SK-N-DZ (cell line): ENCODE measurements around the gene GRB2. TPM values are rescaled to one million over a fixed set of nuclear protein-coding genes. Genes with fewer than 3 reads are reported as not detected.
"Not testable (repeated sequence)": the region's sequence is repeated elsewhere in the genome, so short reads cannot be mapped to it uniquely, and the experiment has no call there.

Experiments used
- DNase-seq: peaks from one replicate; pipeline ENCODE4 v3.0.0-alpha.2; 2015; ENCODE audit warnings: low spot score
- polyA plus RNA-seq, 2 experiments: library from polyadenylated mRNA; depleted of rRNA; stranded (reverse); fragments of >200 nt; gene quantifications; 2 replicates each; pipeline ENCODE4 v1.2.3, GENCODE V29; 2014

The GRB2 gene
- 115 and 116 TPM in 2 replicates for polyA plus RNA-seq (2014; cell fraction: cytosol; rRNA removed)
- polyA plus RNA-seq (2014; cell fraction: nucleus; rRNA removed) = 37.0 and 61.0 TPM in 2 replicates

DNA sequence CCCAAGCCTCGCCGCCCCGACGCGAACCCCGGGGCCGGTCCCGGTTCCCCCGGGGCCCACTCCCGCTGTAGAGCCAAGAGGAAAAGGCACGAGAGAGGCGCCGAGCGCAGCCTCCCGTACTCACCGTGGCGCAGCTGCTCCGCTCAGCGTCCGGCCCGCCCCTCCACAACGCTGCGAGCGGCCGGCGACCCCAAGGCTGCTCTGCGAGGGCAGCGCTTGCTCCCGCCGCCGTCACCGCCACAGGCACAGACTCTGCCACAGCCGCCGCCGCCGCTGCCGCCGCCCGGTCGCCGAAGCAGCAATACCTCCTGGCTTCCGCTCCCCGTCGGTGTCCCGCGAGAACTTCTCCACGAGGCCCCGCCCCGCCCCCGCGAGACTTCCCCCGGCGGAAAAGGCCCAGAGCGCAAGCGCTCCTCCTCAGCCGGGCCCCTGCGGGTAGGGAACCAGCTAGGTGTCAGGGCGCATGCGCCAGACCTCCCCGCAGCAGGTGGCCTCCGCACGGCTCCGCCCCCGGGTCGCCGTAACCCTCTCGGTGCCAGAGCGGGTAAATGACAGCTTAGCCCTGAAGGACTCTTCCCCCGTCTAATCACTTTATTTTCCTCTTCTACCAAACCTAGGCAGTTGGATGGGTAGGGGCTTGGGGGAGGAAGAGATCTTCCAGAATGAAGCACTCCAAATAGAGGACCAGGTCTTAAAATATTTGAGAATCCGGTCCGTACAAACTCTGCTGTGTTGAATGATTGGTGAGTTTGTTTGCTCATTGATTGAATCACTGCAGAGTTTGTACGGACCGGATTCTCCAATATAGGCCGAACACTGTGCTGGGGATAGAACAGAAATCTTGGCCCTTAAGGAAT lies at the start of gene GRB2:
Gene GRB2, minus strand, starts transcription at position 314 of the 857 bp plus-strand sequence. CDS start 12,050 bp downstream, outside the sequence.
- DNase-seq = peak; percentile 97

DNA sequence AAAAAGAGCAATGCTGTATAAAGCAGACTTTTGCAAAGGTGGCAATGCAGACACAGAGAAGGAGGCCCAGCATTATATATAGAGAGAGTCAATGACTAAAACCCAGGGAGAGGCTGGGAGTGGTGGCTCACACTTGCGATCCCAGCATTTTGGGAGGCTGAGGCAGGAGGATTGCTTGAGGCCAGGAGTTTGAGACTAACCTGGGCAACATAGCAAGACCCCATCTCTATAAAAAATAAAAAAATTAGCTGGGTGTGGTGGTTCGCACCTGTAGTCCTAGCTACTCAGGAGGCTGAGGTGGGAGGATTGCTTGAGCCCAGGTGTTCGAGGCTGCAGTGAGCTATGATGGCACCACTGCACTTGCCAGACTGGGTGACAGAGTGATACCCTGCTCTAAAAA lies 49.2 kb upstream of the GRB2 start:
- not testable (repeated sequence) for DNase-seq

DNA sequence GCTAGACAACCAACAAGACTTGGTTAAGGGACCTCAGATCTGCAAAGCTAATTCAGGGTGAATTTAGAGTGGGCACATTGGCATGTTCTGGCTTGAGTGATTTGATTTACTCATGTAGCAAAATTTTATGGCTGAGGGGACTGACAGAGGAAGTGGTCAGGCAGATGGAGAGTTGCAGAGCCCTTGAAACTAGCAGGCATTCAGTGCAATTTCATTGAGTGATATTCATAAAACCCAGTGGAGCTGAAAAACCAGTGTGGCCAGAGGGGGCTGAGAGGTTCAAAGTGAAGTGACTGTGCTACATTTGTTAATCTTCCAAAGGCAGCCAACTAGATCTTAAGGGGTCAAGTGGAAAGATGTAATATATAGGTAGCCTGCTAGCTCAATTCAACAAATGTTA lies 48.7 kb upstream of the GRB2 start:
- DNase-seq = no peak

DNA sequence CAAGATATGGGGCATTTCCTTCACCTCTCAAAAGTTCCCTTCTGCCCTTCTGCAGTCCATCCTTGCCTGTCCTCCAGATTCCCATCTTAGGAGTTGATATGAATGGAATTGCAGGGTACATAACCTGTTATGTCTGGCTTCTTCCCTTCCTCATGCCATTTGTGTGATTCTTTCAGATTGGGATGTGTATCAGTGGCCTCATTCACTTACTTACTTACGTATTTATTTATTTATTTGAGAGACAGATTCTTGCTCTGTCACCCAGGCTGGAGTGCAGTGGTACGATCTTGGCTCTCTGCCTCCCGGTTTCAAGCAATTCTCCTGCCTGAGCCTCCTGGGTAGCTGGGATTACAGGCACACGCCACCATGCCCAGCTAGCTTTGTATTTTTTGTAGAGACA lies 44.8 kb upstream of the GRB2 start:
- DNase-seq = no peak

DNA sequence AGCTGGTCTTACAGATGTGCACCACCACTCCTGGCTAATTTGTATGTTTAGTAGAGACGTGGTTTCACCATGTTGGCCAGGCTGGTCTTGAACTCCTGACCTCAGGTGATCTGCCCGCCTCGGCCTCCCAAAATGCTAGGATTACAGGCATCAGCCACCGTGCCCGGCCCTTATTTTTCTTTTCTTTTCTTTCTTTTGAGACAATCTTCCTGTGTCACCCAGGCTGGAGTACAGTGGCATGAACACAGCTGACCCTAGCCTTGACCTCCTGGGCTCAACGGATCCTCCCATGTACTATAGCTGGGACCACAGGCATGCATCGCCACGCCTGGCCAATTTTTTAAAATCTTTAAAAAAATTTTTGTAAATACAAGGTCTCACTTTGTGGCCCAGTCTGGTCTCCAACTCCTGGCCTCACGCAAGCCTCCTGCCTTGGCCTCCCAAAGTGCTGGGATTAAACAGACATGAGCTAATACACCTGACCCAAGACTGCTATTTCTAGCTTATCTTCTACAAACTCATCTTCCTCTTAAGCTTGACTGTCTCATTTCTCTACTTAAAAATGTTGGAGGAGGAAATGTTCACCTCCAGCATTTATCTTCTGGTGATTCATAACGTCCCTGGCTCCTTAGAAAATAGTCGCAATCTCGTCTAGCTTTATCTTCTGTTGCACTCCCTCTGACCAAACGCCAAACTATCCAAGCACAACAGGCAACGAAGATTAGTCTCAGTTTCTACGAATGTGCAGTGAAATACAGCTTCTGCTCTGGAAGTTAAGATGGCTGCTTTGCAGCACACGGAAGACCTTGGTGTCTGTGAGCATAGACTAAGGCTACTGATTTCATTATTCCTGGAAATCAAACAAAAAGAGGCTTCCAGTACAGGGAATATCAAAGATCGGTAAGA lies 42.7 kb upstream of the GRB2 start:
- no peak for DNase-seq

DNA sequence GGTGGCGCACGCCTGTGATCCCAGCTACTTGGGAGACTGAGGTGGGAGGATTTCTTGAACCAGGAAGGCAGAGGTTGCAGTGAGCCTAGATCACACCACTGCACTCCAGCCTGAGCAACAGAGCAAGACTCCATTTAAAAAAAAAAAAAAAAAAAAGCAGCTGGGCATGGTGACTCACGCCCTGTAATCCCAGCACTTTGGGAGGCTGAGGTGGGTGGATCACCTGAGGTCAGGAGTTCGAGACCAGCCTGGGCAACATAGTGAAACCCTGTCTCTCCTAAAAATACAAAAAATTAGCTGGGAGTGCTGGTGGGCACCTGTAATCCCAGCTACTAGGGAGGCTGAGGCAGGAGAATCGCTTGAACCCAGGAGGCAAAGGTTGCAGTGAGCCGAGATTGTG lies 40.4 kb upstream of the GRB2 start:
- not testable (repeated sequence) for DNase-seq

DNA sequence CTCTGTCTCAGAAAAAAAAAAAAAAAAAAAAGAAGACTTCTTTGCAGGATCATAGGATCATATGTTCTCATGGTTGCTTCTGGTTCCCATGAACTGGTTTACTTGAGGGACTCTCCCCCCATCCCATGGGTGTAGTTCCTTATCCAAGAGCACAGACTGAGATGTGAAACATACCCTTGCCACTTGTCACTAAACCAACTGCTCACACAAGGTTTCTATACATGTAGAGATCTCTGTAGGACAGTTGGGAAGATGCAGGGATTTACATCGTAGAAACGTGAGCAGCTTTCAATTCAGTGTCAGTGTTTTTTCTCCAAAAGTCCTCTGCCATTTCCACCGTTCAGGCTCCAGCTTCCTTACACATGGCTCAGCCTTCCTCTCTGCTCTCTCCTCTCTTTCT lies 39.8 kb upstream of the GRB2 start:
- no peak for DNase-seq

DNA sequence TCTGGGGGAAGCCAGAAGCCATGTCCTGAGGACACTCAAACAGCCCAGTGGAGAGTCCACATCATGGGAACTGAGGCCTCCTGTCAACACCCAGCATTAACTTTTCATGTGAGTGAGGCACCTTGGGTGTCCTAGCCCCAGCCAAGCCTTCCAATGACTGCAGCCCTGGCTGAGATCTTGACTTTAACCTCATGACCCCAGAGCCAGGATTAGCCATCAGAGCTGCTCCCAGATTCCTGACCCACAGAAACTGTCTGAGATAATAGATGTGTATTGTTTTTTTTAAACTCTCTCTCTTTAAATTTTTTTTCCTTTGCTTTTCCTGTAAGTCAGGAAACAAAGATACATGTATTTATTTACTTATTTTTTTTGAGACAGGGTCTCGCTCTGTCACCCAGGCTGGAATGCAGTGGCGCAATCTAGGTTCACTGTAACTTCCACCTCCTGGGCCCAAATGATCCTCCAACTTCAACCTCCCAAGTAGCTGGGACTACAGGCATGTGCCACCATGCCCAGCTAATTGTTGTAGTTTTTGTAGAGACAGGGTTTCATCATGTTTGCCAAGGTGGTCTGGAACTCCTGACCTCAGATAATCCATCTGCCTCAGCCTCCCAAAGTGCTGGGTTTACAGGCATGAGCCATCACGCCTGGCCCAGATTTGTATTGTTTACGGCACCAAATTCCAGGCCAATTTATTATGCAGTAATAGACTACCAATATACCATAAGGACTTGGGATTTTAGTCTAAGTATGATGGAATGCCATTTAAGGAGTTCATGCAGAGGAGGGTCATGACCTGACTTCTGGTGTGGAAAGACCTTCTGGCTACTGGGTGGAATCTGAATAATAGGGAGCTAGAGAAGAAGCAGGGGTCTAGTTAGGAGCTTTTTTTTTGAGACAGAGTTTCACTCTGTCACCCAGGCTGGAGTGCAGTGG lies 37.0 kb upstream of the GRB2 start:
- no peak for DNase-seq

DNA sequence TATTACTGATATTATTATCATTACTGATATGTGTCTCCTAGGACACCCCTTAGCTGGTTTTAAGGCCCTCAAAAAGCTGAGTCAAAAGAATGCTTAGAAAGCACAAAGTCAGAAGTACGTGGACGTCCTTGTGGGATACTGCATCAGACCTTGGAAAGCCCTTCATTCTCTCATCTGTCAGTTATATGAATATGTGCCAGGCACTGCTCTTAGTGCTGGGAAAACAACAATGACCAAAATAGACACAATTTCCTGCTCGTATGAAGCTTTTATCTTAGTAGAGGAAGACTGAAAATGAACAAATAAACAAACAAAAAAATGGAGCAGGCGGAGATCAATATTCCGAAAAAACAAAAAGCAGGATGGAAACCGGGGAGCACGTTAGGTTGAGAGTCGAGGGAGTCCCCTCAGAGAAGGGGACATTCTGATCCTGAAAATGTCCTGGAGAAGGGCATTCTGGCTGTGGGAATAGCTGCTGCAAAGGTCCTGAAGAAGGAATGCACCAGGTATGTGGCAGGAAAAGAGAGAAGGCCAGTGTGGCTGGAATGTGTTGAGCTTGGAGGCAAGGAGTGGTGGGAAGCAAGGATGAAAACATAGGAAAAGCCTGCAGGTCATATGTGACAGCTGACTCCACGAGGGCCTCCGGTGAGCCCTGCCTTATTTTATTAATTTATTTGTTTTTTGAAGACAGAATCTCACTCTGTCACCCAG lies 35.4 kb upstream of the GRB2 start:
- no peak for DNase-seq

DNA sequence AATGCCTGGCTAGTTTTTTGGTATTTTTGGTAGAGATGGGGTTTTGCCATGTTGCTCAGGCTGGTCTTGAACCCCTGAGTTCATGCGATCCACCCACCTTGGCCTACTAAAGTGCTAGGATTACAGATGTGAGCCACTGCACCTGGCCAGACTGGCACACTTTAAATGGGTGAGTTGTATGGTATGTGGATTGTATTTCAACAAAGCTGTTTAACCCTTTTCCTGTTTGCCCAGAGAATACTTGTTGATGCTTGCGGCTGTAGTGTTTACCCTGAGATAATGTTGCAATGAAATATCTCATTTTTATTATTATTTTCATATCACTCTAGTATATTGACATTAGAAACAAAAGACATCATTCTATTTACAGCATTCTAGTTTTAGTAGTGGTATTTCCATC lies 33.8 kb upstream of the GRB2 start:
- no peak for DNase-seq

DNA sequence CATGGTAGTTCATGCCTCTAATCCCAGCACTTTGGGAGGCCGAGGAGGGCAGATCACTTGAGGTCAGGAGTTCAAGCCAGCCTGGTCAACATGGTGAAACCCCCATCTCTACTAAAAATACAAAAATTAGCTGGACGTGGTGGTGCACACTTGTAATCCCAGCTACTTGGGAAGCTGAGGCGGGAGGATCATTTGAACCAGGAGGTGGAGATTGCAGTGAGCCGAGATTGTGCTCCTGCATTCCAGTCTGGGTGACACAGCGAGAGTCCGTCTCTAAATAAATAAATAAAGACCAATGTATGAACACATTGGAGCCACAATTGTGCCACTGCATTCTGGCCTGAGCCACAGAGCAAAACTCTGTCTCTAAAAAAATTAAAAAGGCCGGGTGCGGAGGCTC lies 31.9 kb upstream of the GRB2 start:
- not testable (repeated sequence) for DNase-seq

DNA sequence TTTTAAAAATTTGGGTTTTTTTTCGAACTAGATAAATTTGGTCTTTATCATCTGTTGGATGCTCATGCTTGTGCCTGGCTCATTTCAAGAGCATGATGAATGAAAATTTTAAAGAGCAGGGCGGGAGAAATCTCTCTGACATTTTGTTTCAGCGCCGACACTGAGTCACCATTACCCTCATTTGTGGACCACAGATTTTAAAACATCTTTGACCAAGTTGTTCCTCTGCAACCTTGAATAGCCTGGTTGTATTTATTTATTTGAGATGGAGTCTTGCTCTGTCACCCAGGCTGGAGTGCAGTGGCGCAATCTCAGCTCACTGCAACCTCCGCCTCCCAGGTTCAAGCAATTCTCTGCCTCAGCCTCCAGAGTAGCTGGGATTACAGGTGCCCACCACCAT lies 29.0 kb upstream of the GRB2 start:
- DNase-seq = not testable (repeated sequence)

DNA sequence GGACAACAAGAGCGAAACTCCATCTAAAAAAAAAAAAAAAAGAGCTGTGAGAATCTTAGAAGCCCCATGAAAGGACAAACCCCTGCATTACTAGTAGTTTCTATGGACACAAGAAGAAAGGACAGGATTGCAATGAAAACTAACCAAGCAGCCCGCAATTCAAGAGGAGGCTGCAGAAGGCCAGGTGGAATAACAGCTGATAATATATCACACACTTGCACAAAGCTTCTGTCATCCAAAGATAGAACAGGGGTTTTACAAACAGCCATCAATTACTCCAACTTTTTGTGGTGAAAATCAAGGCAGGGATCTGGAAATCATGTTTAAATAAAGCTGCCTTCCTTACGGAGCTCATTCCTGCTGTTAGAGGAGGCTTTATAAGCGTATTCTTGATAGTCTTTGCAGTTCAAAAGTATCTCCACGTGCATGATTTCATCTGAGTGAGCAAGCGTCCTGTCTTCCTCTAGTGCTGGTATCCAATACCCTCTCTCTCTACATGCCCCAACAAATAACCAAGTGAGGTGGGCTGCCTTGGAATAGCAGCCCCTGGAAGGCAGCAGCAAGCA lies 27.8 kb upstream of the GRB2 start:
- DNase-seq = no peak

DNA sequence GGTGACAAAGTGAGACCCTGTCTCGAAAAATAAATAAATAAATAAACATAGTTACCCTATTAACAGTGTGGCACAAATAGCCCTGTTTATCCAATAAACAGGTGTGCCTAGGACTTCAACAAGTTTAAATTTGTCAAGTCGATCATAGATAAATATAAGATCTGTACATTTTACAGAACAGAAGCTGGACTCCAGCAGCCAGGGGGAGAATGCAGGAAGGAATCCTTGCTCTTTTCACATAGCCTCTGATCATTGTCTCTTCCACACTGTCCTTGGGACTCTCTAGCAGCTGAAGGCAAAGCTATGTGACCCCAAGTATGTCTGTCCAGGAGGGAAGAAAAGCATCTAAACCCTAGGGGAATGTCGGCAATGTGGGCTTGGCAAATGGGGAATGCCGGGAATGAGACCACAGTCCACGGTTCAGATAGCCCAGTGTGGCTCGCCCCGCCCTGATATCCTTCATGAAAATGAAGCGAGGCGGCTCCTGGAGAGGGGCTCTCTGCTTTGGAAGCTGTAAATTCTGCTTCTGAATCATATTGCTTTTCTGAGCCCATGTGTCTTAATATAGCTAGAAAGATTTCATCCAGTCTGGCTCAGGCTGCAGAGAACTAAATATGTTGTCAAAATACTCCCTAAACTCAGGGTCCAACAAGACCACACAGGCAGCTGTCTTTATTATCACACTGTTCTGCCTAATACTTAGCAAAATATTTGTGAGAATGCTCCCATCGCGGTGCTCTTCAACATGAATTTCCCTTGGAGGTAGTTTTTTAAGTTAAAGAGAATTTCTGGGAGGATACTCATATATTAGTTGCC lies 24.9 kb upstream of the GRB2 start:
- DNase-seq = no peak

DNA sequence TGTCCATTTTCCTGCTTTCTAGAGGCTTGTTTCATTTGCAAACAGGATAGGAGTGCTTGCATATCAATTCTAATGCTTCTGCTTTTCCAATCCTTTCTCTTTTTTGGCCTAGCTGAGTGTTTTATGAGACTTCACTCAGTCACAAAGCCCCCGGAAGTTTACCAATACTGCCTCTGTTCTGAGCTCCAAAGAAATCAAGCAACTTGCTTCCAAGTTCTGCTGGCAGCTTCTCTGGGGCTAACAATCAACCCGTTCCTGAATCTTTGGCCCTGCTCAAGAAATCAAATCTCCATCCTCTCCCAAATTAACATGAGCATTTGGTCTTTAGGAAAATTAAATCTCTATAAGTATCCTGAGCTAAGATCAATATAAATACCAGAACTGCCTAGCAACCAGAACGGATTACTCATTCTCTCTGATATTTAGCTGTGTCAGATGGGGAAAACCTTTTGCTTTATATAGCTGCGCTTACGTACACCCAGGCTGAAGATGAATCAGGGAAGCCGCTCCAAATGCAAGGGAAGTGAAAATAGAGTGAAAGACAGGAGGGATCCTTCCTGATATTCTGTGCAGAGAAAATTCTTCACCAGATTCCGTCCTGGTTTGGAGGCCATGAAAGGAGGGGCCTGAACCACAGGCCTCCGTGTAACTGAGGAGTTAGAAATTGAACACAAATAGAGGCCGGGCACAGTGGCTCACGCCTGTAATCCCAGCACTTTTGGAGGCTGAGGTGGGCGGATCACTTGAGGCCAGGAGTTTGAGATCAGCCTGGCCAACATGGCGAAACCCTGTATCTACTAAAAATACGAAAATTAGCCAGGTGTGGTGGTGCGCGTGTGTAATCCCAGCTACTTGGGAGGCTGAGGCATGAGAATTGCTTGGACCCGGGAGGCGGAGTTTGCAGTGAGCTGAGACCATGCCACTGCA lies 23.3 kb upstream of the GRB2 start:
- no peak for DNase-seq

DNA sequence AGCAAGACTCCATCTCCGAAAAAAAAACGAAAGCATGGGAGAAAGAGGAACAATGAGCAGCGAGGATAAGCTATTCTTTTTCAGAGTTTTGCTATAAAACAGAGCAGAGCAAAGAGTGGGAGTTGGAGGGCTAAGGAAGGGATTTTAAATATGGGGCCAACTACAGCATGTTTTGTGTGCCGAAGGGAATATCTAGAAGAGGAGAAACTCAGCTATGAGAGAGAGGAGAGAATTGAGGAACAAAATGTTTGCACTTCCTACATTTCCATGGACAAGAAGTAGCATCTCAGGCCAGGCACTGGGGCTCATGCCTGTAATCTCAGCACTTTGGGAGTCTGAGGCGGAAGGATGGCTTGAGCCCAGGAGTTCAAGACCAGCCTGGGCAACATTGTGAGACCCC lies 13.1 kb upstream of the GRB2 start:
- DNase-seq = no peak

DNA sequence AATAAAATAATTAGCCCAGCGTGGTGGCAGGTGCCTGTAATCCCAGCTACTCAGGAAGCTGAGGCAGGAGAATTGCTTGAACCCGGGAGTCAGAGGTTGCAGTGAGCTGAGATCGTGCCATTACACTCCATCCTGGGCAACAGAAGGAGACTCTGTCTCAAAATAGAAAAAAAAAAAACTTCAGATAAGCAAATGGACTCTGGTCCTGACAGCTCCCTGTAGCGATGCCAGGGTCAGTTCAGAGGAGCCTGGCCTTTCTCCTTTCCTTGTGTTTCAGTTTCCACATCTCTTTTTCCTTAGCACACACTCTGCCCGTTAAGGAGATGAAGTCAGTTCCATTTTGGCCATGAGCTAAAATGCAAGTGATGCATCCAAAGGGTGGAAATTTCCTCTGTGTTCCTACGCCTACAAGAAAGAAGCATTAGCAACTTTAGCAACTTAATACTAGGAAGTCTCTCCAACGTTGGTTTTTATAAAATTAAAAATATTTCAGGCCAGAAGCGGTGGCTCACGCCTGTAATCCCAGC lies 11.6 kb upstream of the GRB2 start:
- no peak for DNase-seq

DNA sequence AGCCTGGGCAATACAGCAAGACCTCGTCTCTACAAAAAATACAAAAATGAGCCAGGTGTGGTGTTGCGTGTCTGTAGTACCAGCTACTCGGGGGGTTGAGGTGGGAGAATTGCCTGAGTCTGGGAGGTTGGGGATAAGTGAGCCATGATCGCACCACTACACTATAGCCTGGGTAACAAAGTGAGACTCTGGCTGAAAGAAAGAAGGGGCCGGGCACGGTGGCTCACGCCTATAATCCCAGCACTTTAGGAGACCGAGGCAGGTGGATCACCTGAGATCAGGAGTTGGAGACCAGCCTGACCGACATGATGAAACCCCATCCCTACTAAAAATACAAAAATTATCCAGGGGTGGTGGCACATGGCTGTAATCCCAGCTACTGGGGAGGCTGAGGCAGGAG lies 10.5 kb upstream of the GRB2 start:
- no peak for DNase-seq
